Sigmoid colon (tissue), 7 donors: Measurements from ENCODE around the gene ADARB2. TPM values are rescaled to one million over a fixed set of nuclear protein-coding genes. Genes with fewer than 3 reads are reported as not detected.

Source experiments
- DNase-seq: peaks from one replicate; pipeline ENCODE4 v3.0.0-alpha.2; 2019
- H3K27ac ChIP-seq, 4 donors: fragments of 200-600 bp; sonication (generic); one replicate each; pipeline ENCODE4 v1.5.1; 2016 to 2019; ENCODE audit warnings: mild to moderate bottlenecking in 1 of 4
- H3K27me3 ChIP-seq, 3 donors: fragments of 200-600 bp; sonication (generic); one replicate each; pipeline ENCODE4 v1.5.1; 2019; ENCODE audit warnings: mild to moderate bottlenecking in 1 of 3
- H3K36me3 ChIP-seq, 4 donors: fragments of 200-600 bp; sonication (generic); one replicate each; pipeline ENCODE4 v1.5.1; 2016 to 2019
- H3K4me1 ChIP-seq, 4 donors: fragments of 200-600 bp; sonication (generic); one replicate each; pipeline ENCODE4 v1.5.1; 2017 to 2019
- H3K4me3 ChIP-seq, 4 donors: fragments of 200-600 bp; sonication (generic); one replicate each; pipeline ENCODE4 v1.5.1; 2017 to 2019; ENCODE audit warnings: mild to moderate bottlenecking in 2 of 4, moderate library complexity in 1 of 4
- H3K9me3 ChIP-seq, 4 donors: fragments of 200-600 bp in 3 of 4; sonication (generic) in 3 of 4; one replicate each; pipeline versions ENCODE4 v1.5.1 to v1.6.1; 2013 to 2019
- EP300 ChIP-seq, 4 donors: sonication (generic); formaldehyde crosslinking; IDR thresholded peaks; one replicate each; pipeline ENCODE4 v1.6.1; 2017; ENCODE audit warnings: antibody characterized with exemption in 4 of 4
- POLR2A ChIP-seq, 2 donors: fragments of 450-650 bp; IDR thresholded peaks; one replicate each; pipeline ENCODE4 v1.6.1; 2016; ENCODE audit warnings: antibody characterized with exemption in 2 of 2, mild to moderate bottlenecking in 2 of 2, moderate library complexity in 2 of 2
- POLR2AphosphoS5 ChIP-seq, 4 donors: sonication (generic); formaldehyde crosslinking; IDR thresholded peaks; one replicate each; pipeline ENCODE4 v1.6.1; 2017; ENCODE audit warnings: antibody characterized with exemption in 4 of 4
- WGBS, 2 donors: extraction: QIAGEN DNeasy Blood & Tissue Kit; methylation state at CpG; one replicate each; pipeline ENCODE4 v1.1.7; 2013; 5-methylcytosine and 5-hydroxymethylcytosine counted together
- intact Hi-C: fragments of 100-400 bp; cut with DNase I; formaldehyde crosslinking; loops from one replicate; pipeline ENCODE4 v1.15.1; 2023
- polyA plus RNA-seq, 3 donors: library from polyadenylated mRNA; stranded (reverse); fragments of 200-250 nt; gene quantifications; one replicate each; pipeline ENCODE4 v1.2.3, GENCODE V29; 2013
- total RNA-seq, 4 donors: library from RNA; depleted of rRNA; stranded (reverse); fragments of >200 nt; gene quantifications; one replicate each; pipeline ENCODE4 v1.1.0, GENCODE V29; 2016
- TF ChIP-seq, protein P1 (sequence below), 4 experiments: fragments of 450-650 bp in 3 of 4; fragments of 200-600 bp in 1 of 4; IDR thresholded peaks; one replicate each; pipeline ENCODE4 v1.5.1; 2016 to 2019; ENCODE audit warnings: antibody characterized with exemption in 4 of 4, mild to moderate bottlenecking in 3 of 4, moderate library complexity in 2 of 4
- donor health status: healthy with polysubstance abuse.
- donor health status: Bipolar disorder and iron deficiency.
- donor health status: healthy.

ADARB2 gene
- total and polyA plus RNA-seq, 7 donors, result 0.60 to 5.9 (median 3.5) TPM; not detected in 1

DNA sequence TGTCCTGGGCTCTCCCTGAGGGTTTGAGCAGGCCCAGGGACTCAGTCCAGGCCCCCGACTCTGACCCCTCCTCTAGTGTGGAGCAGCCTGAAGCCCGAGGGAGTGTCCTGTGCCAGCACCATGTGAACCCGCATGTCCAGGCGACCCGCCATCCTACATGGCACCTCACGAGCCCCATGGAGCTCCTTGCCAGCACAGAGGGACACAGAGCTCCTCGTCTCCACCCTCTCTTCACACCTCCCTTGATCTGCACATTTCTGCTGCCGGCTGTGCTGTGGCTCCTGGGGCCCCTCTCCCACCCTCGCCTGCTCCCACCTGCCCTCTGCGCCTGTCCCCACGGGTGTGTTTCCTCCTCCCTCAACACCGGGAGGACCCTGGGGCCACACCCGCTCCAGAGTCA is 103.5 kb downstream of the ADARB2 start:
- TF ChIP-seq POLR2A (IDR thresholded peaks at IDR 0.05) (no peak), EP300 (IDR thresholded peaks at IDR 0.05) (no peak), POLR2AphosphoS5 (IDR thresholded peaks at IDR 0.05) (no peak)
- TF ChIP-seq, protein P1, sequence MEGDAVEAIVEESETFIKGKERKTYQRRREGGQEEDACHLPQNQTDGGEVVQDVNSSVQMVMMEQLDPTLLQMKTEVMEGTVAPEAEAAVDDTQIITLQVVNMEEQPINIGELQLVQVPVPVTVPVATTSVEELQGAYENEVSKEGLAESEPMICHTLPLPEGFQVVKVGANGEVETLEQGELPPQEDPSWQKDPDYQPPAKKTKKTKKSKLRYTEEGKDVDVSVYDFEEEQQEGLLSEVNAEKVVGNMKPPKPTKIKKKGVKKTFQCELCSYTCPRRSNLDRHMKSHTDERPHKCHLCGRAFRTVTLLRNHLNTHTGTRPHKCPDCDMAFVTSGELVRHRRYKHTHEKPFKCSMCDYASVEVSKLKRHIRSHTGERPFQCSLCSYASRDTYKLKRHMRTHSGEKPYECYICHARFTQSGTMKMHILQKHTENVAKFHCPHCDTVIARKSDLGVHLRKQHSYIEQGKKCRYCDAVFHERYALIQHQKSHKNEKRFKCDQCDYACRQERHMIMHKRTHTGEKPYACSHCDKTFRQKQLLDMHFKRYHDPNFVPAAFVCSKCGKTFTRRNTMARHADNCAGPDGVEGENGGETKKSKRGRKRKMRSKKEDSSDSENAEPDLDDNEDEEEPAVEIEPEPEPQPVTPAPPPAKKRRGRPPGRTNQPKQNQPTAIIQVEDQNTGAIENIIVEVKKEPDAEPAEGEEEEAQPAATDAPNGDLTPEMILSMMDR (IDR thresholded peaks at IDR 0.05), result no peak
- Histone ChIP-seq H3K9me3 (peaks cover 0 to 2% (median 0%) of the 10 kb centered on the region in 4 donors), H3K27me3 (peaks cover 0 to 4% (median 0%) of the 10 kb centered on the region in 3 donors), H3K4me1 (no peaks in the 10 kb centered on the region), H3K4me3 (no peak overlapping the region), H3K27ac (no peak overlapping the region), H3K36me3 (no peaks in the 10 kb centered on the region)
- no peak for DNase-seq
- intact Hi-C loops, result no loop called here
- 77 to 84% methylated on average over 13 of the region's 13 CpGs for WGBS, 2 donors

DNA sequence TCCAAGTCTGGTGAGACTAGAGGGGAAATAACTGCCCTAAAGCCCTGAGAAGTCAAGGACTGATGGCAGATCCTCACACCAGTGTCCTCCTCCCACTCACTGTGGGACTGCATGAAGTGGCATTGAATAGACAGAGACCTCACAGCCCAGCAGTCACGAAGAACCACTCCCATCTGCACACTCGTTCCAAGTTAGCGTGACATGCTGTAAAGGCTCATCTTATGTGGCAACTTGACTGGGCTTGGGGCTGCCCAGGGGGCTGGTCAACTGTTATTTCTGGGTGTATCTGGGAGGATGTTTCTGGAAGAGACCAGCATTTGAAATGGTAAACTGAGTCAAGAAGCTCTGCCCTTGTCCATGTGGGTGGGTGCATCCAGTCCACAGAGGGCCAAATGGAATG is 104.7 kb downstream of the ADARB2 start:
- Histone ChIP-seq H3K4me1 (no peaks in the 10 kb centered on the region), H3K9me3 (peaks cover 0 to 4% (median 0%) of the 10 kb centered on the region in 4 donors), H3K36me3 (no peaks in the 10 kb centered on the region), H3K4me3 (no peak overlapping the region), H3K27ac (no peak overlapping the region), H3K27me3 (peaks cover 0 to 4% (median 0%) of the 10 kb centered on the region in 3 donors)
- intact Hi-C loops, result no loop called here
- DNase-seq, result no peak
- 91 to 93% methylated on average over 3 of the region's 3 CpGs for WGBS, 2 donors
- TF ChIP-seq, protein P1 (IDR thresholded peaks at IDR 0.05), result no peak
- TF ChIP-seq POLR2A (IDR thresholded peaks at IDR 0.05), result no peak
- no peak for TF ChIP-seq POLR2AphosphoS5 (IDR thresholded peaks at IDR 0.05)
- TF ChIP-seq EP300 (IDR thresholded peaks at IDR 0.05), result no peak

DNA sequence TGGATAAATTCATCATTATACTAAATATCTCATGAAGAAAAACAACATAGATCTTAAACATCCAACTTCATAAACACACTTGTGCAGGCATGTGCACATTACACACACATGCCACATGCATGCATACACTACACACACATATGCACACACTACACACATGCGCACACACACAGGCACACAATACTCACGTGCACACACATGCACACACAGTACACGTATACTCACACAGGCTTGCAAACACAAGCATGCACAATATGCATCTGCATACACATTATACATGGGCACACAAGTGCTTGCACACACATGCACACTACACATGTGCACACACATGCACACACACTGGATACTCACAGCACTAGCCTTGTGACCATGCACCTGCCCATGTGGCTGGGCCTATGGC is 105.2 kb downstream of the ADARB2 start:
- Histone ChIP-seq H3K4me1 (no peaks in the 10 kb centered on the region), H3K36me3 (no peaks in the 10 kb centered on the region), H3K27ac (no peak overlapping the region), H3K9me3 (peaks cover 0 to 4% (median 0%) of the 10 kb centered on the region in 4 donors), H3K4me3 (no peak overlapping the region), H3K27me3 (peaks cover 0 to 4% (median 0%) of the 10 kb centered on the region in 3 donors)
- no peak for DNase-seq
- 87 to 95% methylated on average over 3 of the region's 3 CpGs for WGBS, 2 donors
- TF ChIP-seq EP300 (IDR thresholded peaks at IDR 0.05) (no peak), POLR2A (IDR thresholded peaks at IDR 0.05) (no peak), POLR2AphosphoS5 (IDR thresholded peaks at IDR 0.05) (no peak)
- TF ChIP-seq, protein P1 (IDR thresholded peaks at IDR 0.05), result no peak
- intact Hi-C loops, result no loop called here

DNA sequence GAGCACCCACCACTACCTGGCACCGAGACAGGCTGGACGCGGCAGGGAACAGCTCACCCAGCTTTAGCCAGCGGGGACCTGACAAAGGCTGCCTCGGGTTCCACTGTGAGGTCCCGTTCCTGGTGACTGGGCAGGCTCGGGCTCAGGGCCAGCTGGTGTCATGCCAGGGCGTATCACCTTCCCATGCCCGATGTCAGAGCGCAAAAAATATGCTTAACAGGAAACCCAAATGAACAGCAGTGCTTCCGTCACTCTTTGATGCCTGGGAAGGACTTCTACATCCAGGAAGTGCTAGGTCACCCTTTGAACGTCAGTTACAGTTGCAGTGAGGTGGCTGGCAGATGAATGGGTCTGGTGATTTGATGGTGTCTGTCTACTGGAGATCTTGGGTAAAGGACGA is 106.0 kb downstream of the ADARB2 start:
- intact Hi-C loops, result no loop called here
- Histone ChIP-seq H3K9me3 (peaks cover 0 to 4% (median 0%) of the 10 kb centered on the region in 4 donors), H3K4me3 (no peak overlapping the region), H3K4me1 (no peaks in the 10 kb centered on the region), H3K27me3 (peaks cover 0 to 4% (median 0%) of the 10 kb centered on the region in 3 donors), H3K36me3 (no peaks in the 10 kb centered on the region), H3K27ac (no peak overlapping the region)
- peak; percentile 46 for DNase-seq
- TF ChIP-seq POLR2AphosphoS5 (IDR thresholded peaks at IDR 0.05) (no peak), POLR2A (IDR thresholded peaks at IDR 0.05) (no peak), EP300 (IDR thresholded peaks at IDR 0.05) (no peak)
- TF ChIP-seq, protein P1 (IDR thresholded peaks at IDR 0.05), result no peak
- WGBS, 2 donors, result 80 to 82% methylated on average over 13 of the region's 13 CpGs

DNA sequence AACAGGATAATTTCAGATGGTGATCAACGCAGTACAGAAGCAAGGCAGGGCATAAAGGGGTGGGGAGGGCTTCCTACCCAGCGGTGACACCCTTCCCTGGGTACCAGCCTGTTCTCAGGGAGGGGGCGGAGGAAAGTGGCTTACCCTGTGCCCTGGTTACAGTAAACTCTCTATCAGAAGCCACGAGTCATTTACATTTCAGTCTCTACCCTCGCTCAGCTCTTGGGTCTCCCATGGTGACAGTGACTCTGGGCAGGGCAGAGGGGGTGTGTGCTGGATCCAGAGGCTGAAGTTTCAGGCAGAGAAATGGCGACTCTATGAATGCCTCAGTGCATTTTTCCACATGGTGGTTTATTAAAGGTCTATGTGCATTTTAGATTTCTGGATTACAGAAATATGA is 107.0 kb downstream of the ADARB2 start:
- H3K36me3 ChIP-seq, result no peaks in the 10 kb centered on the region
- TF ChIP-seq POLR2AphosphoS5 (IDR thresholded peaks at IDR 0.05) (no peak), EP300 (IDR thresholded peaks at IDR 0.05) (no peak), POLR2A (IDR thresholded peaks at IDR 0.05) (no peak)
- TF ChIP-seq, protein P1 (IDR thresholded peaks at IDR 0.05), result no peak
- H3K27me3 ChIP-seq, result peaks cover 0 to 4% (median 0%) of the 10 kb centered on the region in 3 donors
- H3K4me1 ChIP-seq, result no peaks in the 10 kb centered on the region
- H3K4me3 ChIP-seq, result no peak overlapping the region
- 77 to 79% methylated on average over 6 of the region's 6 CpGs for WGBS, 2 donors
- intact Hi-C loops, result no loop called here
- H3K27ac ChIP-seq, result no peak overlapping the region
- peaks cover 0 to 4% (median 0%) of the 10 kb centered on the region in 4 donors for H3K9me3 ChIP-seq
- peak; percentile 33 for DNase-seq
